Activated CD4-positive, CD25-positive, alpha-beta regulatory T cell (primary cell): Measurements from ENCODE around the gene GARIN1A.

ENCODE experiments used
- DNase-seq, 4 experiments: peaks; one replicate each; lab custom pipeline; 2025; lab: John Stamatoyannopoulos, UW

GARIN1A gene

GRCh38 chr7:128718967-128719642, 47.0 kb downstream of the GARIN1A start:
- DNase-seq, result no peak

GRCh38 chr7:128721376-128721775, 49.3 kb downstream of the GARIN1A start:
- DNase-seq, result no peak
